MM.1S (cell line): ENCODE measurements around the gene PHACTR1.

Source experiments
- CTCF ChIP-seq: fragments of 300-600 bp; sonication (generic); IDR thresholded peaks from 2 replicates; pipeline ENCODE4 v1.5.1; 2016; ENCODE audit warnings: antibody characterized with exemption, low read length, mixed read lengths
- EZH2 ChIP-seq: fragments of 300-600 bp; sonication (generic); optimal IDR thresholded peaks from 2 replicates; pipeline ENCODE3; 2017; ENCODE audit warnings: low read depth, mild to moderate bottlenecking, antibody characterized with exemption, low read length, mixed read lengths

- TF ChIP-seq EZH2, result no peak
- TF ChIP-seq CTCF, result no peak
Observed at GRCh38 chr6:12760226-12760625, 43.7 kb downstream of the PHACTR1 start.
